ENCODE measurements around the gene SENP1. TPM values are rescaled to one million over a fixed set of nuclear protein-coding genes. Genes with fewer than 3 reads are reported as not detected.

Gene SENP1
- total and polyA plus RNA-seq, 2 of the 4 experiments (the other 2 are of a cell fraction): 7.2 to 25.3 TPM

DNA sequence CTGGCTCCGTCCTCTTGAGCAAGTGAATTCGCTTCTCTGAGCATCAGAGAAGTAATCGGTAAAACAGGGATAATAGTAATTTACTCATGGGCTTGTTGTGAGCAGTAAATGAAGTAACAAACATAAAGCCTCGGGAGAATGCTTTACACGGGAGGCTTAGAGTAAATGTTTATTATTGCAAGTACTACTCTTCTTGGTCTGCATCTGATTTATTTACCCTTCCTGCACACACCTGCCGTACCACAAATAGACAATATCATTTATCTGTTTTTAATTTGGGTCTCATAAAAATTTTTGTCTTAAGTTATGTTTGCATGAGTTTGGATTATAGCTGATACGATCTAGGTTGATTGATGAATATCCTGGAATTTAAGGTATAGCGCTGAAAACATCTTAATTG lies 93.8 kb downstream of the SENP1 start:
- DNase-seq (no peak), ATAC-seq (ENCODE audit: low read depth) (no peak)
- Histone ChIP-seq H3K4ac (ENCODE audit: low read depth, low read length) (no peak overlapping the region), H3K36me3 (ENCODE audit: control insufficient read depth, insufficient read depth, low read length) (no peaks in the 10 kb centered on the region), H3K9me3 (ENCODE audit: control insufficient read depth, insufficient read depth, low read length) (peaks cover 2% of the 10 kb centered on the region; the same call in 1 of the 2 replicates), H4K8ac (ENCODE audit: low read depth in 2 of 2, low read length in 2 of 2) (no peak overlapping the region), H3K9ac (ENCODE audit: low read depth, low read length) (no peak overlapping the region), H3K4me3 (ENCODE audit: insufficient read depth, low read depth, low read length) (no peak overlapping the region), H2BK120ac (ENCODE audit: low read depth, low read length) (no peak overlapping the region), H3K4me1 (ENCODE audit: control insufficient read depth, insufficient read depth, low read length) (no peaks in the 10 kb centered on the region), H3K9me1 (ENCODE audit: insufficient read depth, low read length) (no peaks in the 10 kb centered on the region), H3K4me2 (ENCODE audit: low read depth, low read length) (no peak overlapping the region), H3K23ac (ENCODE audit: low read depth, low read length) (no peak overlapping the region), H2BK20ac (ENCODE audit: low read depth, low read length) (no peak overlapping the region), H4K20me1 (ENCODE audit: insufficient read depth, low read length) (no peaks in the 10 kb centered on the region), H4K91ac (ENCODE audit: insufficient read depth, low read depth, low read length) (no peak overlapping the region), H3K56ac (ENCODE audit: extremely low read depth, insufficient read depth, low read length) (no peak overlapping the region), H4K5ac (ENCODE audit: low read depth, low read length) (no peak overlapping the region), H2AK9ac (replicated peaks; ENCODE audit: low read depth, low read length, poor library complexity) (no peak overlapping the region), H2BK15ac (ENCODE audit: low read depth, low read length) (no peak overlapping the region), H2BK5ac (ENCODE audit: low read depth, low read length, poor library complexity, severe bottlenecking) (no peak overlapping the region), H3K18ac (ENCODE audit: low read depth, low read length) (no peak overlapping the region), H3K27me3 (ENCODE audit: control insufficient read depth, insufficient read depth, low read length) (peaks cover 71% of the 10 kb centered on the region), H2AK5ac (ENCODE audit: low read depth, low read length) (no peak overlapping the region), H3K79me1 (ENCODE audit: low read depth in 1 of 2, low read length in 2 of 2) (no peaks in the 10 kb centered on the region), H3K14ac (replicated peaks; ENCODE audit: low read depth, low read length) (no peak overlapping the region), H3K27ac (ENCODE audit: insufficient read depth, low read length) (no peak overlapping the region), H2AFZ (replicated peaks; ENCODE audit: low read length, poor library complexity) (no peak overlapping the region)
- dilution Hi-C loops (cut with HindIII; ENCODE audit: low sequenced_read_pairs, unreplicated experiment): no loop called here
- intact Hi-C loops (cut with micrococcal nuclease): no loop called here
- no TSS peak for BruUV-seq (replicated peaks)
- no CpG with 5 or more reads among the region's 8 CpGs for WGBS, 2 experiments (ENCODE audit: extremely low coverage in 2 of 2, insufficient read length in 1 of 2)
- in situ Hi-C loops (cut with MboI; ENCODE audit: low sequenced_read_pairs): no loop called here
- ChIA-PET CTCF (no interaction called here), POLR2A (ENCODE audit: unreplicated experiment) (no interaction called here)
- TF ChIP-seq POLR2A (IDR thresholded peaks at IDR 0.05; ENCODE audit: low read depth, low read length): no peak
- no peak for TF ChIP-seq CTCF (conservative IDR thresholded peaks at IDR 0.05; ENCODE audit: low read depth, low read length)
- no peak for TF ChIP-seq BHLHE40 (IDR thresholded peaks at IDR 0.05; ENCODE audit: low read depth, low read length)

Data from IMR-90 (cell line).